Measurements from ENCODE around the gene DOCK9.

DNA sequence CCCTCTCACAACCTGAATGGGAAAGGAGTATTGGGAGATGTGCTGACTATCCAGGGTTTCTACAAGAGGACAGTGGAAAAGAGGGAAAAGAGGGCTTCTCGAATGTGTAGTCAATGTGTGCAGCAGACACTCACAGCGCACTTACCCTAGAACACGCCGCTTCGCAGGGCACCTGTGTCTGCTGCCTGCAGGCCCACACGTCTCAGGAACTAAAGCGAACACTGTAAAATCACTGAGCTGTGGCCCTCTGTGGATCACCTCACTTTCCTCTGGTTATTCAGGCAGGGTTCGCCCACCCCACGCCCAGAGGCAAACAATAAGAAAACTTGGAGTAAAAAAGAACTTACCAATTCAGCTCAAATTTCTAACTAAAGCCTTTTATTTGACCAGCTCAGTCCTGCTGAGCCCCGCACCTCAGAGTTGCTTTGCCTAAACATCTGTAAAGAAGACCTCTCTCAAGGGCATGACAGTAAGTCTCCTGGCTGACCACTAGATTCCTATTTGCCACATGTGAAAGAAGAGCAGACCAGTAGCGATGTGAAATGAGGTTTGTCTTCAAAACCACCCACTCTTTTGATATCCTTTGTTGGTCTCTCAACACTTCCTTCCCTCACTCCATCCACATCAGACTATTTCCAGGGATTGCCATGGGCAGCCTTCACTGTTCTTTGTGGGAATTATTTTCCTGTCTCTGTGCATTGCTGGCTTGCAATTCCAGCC lies 19.3 kb upstream of the DOCK9 start:
- TF ChIP-seq POLR2AphosphoS5 (IDR thresholded peaks at IDR 0.05; ENCODE audit: insufficient read depth, low read depth, low read length) (no peak), EZH2 (IDR thresholded peaks at IDR 0.05; ENCODE audit: borderline replicate concordance, low read depth, low read length, severe bottlenecking) (no peak), POLR2A (IDR thresholded peaks at IDR 0.05; ENCODE audit: low read depth, low read length) (no peak), MYC (IDR thresholded peaks at IDR 0.05; ENCODE audit: low read depth, low read length) (no peak), GATA2 (IDR thresholded peaks at IDR 0.05; ENCODE audit: insufficient read depth, insufficient read length, low read depth, low read length) (no peak), JUN (IDR thresholded peaks at IDR 0.05; ENCODE audit: borderline replicate concordance, insufficient read depth, insufficient read length, low read depth) (no peak)
- TF ChIP-seq, protein P1, sequence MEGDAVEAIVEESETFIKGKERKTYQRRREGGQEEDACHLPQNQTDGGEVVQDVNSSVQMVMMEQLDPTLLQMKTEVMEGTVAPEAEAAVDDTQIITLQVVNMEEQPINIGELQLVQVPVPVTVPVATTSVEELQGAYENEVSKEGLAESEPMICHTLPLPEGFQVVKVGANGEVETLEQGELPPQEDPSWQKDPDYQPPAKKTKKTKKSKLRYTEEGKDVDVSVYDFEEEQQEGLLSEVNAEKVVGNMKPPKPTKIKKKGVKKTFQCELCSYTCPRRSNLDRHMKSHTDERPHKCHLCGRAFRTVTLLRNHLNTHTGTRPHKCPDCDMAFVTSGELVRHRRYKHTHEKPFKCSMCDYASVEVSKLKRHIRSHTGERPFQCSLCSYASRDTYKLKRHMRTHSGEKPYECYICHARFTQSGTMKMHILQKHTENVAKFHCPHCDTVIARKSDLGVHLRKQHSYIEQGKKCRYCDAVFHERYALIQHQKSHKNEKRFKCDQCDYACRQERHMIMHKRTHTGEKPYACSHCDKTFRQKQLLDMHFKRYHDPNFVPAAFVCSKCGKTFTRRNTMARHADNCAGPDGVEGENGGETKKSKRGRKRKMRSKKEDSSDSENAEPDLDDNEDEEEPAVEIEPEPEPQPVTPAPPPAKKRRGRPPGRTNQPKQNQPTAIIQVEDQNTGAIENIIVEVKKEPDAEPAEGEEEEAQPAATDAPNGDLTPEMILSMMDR (IDR thresholded peaks at IDR 0.05; ENCODE audit: extremely low read depth in 1 of 2, insufficient read depth in 1 of 2, low read depth in 1 of 2, low read length in 2 of 2): no peak

All from endothelial cell of umbilical vein (primary cell).